HG03575 (cell line): Measurements from ENCODE around the gene RNASE4.
A peak's percentile ranks its signal among the peaks of the same experiment; 100 is the strongest.
"Not testable (repeated sequence)": the region's sequence is repeated elsewhere in the genome, so short reads cannot be mapped to it uniquely, and the experiment has no call there.

Experiments
- ATAC-seq: cut with Tn5 transposase; IDR thresholded peaks from one replicate; pipeline ENCODE4 v1.9.1; 2021; ENCODE audit not compliant: unreplicated experiment, insufficient number of reproducible peaks, low FRiP score; ENCODE audit errors: extremely low read depth

The RNASE4 gene, protein sequence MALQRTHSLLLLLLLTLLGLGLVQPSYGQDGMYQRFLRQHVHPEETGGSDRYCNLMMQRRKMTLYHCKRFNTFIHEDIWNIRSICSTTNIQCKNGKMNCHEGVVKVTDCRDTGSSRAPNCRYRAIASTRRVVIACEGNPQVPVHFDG

DNA sequence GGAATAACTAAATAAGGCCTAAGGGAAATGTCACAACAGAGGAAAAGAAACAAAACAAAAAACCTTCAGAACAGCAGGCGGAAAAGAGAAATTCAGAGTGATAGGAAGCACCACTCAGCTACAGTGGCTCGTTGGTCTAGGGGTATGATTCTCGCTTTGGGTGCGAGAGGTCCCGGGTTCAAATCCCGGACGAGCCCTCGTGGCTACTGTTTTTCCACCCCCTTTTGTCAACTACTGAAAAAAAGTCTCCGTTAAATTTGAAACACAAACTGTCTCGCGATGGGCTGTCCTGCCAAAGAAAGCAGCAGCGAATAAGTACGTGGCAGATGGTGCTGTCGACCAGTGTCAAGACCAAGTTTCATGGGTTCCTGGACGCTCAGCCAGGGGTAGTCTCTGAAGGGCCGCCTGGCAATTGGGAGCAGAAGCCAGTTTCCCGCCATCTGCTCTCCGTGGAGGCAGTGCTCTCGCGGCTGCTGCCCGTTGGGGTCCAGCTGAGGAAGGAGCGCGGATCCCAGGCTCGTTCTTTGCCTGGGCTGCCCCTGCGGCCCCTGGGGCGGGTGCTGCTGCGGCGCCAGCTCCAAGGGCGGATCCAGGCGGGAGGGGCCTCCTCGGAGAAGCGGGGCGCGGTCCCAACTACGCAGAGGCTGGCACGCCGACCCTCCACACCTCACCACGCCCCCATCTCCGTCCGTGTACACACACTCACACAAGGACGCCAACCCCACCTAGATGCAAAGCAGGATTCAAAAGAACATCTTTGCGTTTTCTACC, at the start of gene RNASE4:
Gene RNASE4, plus strand, starts transcription at position 670 of the 771 bp plus-strand sequence. CDS start 14,812 bp downstream, outside the sequence.
- ATAC-seq: no peak

GRCh38 chr14:20641591-20641990, 42.8 kb upstream of the RNASE4 start, which contains the start of gene OR6S1:
Gene OR6S1 (minus strand): TSS chr14:20641691. CDS start chr14:20641691, 0 bp downstream.
- ATAC-seq: no peak

- ATAC-seq: no peak
These were observed 42.2 kb upstream of the RNASE4 start for GRCh38 chr14:20642182-20642581.

GRCh38 chr14:20642755-20643154, 41.6 kb upstream of the RNASE4 start:
- ATAC-seq: not testable (repeated sequence)

GRCh38 chr14:20644520-20644919, 39.8 kb upstream of the RNASE4 start:
- no peak for ATAC-seq

GRCh38 chr14:20645481-20645880, 38.9 kb upstream of the RNASE4 start:
- no peak for ATAC-seq

- no peak for ATAC-seq
These were observed 31.1 kb upstream of the RNASE4 start for GRCh38 chr14:20652996-20653975.

- no peak for ATAC-seq
These were observed 28.5 kb upstream of the RNASE4 start for GRCh38 chr14:20655851-20656250.

- no peak for ATAC-seq
These were observed 28.1 kb upstream of the RNASE4 start for GRCh38 chr14:20656274-20656673.

- ATAC-seq: no peak
These were observed 26.8 kb upstream of the RNASE4 start for GRCh38 chr14:20657216-20658211.

GRCh38 chr14:20658246-20658645, 26.1 kb upstream of the RNASE4 start:
- no peak for ATAC-seq

GRCh38 chr14:20659336-20659735, 25.0 kb upstream of the RNASE4 start:
- no peak for ATAC-seq

DNA sequence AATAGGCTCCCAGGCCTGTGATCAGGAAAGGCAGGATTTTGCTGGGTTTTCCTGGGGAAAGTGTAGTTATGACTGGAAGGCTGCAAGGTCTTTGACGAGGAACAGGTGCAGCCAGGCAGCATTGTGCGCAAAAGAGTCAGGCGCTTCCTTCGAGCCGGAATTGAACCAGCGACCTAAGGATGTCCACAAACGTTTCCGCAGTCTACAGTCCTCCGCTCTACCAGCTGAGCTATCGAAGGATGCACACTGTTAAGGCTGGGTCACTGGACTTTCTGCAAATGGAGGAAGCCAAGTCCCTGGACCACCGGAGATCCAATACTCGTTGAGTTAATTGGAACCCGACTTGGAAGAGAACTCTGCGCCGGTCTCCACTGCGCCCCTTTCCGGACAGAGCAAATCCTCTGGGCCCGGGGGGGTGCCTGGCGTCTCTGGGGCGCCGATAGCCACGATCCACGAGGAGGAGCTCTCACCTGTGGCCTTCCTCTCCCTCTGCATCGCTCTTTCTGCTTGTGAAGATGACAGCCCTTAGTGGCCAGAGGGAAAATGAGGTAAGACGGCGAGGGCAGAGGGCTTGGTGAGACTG, 24.5 kb upstream of the RNASE4 start:
- ATAC-seq: no peak

GRCh38 chr14:20661197-20661596, 23.2 kb upstream of the RNASE4 start:
- ATAC-seq: no peak

GRCh38 chr14:20662968-20663732, 21.2 kb upstream of the RNASE4 start:
- no peak for ATAC-seq

- ATAC-seq: not testable (repeated sequence)
These were observed 17.9 kb upstream of the RNASE4 start for GRCh38 chr14:20666400-20666961.

DNA sequence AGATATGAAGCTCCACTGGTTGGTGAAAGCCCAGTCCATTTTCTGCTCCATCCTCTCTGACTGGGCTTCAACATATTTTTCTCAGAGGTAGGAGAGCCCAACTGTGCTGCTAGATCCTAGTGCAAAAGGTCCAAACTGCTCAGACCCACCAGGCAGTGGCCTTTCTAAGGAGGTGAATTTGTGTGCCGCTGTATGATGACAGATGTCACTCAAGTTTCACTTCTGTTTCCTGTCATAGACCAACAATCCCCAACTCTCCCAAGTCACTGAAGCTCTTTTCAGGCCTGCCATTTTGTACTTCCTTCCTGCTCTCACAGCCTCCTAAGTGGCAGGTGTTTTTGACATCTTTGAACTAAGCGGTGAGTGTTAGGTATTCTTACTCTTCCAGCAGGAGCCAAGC, 16.4 kb upstream of the RNASE4 start:
- ATAC-seq: peak; percentile 50
